ENCODE data around the gene GABRB2.

GRCh38 chr5:161391724-161392123 lies 154.8 kb downstream of the GABRB2 start:
- TF ChIP-seq CTCF (IDR thresholded peaks at IDR 0.05) (no peak), POLR2A (IDR thresholded peaks at IDR 0.05) (no peak)

Measured in adrenal gland (tissue), 5 donors.